Brain microvascular endothelial cell (primary cell): ENCODE measurements around the gene F5.
"Not testable (repeated sequence)": the region's sequence is repeated elsewhere in the genome, so short reads cannot be mapped to it uniquely, and the experiment has no call there.

Experiments
- DNase-seq: peaks from one replicate; pipeline ENCODE4 v3.0.0-alpha.2; 2020
- H3K27ac ChIP-seq: fragments of 250-450 bp; sonication (Bioruptor Pico); 2 replicates; pipeline ENCODE4 v1.5.1; 2020; ENCODE audit warnings: mild to moderate bottlenecking, moderate library complexity
- H3K27me3 ChIP-seq: fragments of 250-450 bp; sonication (Bioruptor Pico); replicated peaks from 2 replicates; pipeline ENCODE4 v1.5.1; 2020; ENCODE audit warnings: mild to moderate bottlenecking
- H3K36me3 ChIP-seq: fragments of 250-450 bp; sonication (Bioruptor Pico); replicated peaks from 2 replicates; pipeline ENCODE4 v1.5.1; 2020; ENCODE audit warnings: mild to moderate bottlenecking
- H3K4me3 ChIP-seq: 2 replicates; pipeline ENCODE4 v1.5.1; 2011; ENCODE audit warnings: low read depth, mild to moderate bottlenecking, control low read depth, low read length, moderate library complexity
- CTCF ChIP-seq: IDR thresholded peaks from 2 replicates; pipeline ENCODE4 v1.5.1; 2011; ENCODE audit warnings: low read depth, mild to moderate bottlenecking, moderate library complexity, low read length, control low read depth, inconsistent platforms; ENCODE audit errors: missing control alignments
- in situ Hi-C: cut with HindIII; loops from 2 replicates; pipeline ENCODE4 v1.10.0; 2017; ENCODE audit warnings: low sequenced_read_pairs, low pct_ligation_motif_present

F5 gene

GRCh38 chr1:169507413-169507812 lies 78.9 kb downstream of the F5 start:
- H3K36me3 ChIP-seq: no peaks in the 10 kb centered on the region

DNA sequence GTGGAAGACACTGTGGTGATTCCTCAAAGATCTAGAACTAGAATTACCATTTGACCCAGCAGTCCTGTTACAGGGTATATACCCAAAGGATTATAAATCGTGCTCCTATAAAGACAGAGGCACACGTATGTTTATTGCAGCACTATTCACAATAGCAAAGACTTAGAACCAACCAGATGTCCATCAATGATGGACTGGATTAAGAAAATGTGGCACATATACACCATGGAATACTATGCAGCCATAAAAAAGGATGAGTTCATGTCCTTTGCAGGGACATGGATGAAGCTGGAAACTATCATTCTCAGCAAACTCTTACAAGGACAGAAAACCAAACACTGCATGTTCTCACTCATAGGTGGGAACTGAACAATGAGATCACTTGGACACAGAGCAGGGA lies 82.7 kb downstream of the F5 start:
- H3K27ac ChIP-seq, H3K36me3 ChIP-seq, H3K27me3 ChIP-seq, in situ Hi-C loops, DNase-seq, H3K4me3 ChIP-seq: not testable (repeated sequence)

More at GRCh38 chr1:169507413-169507812, 78.9 kb downstream of the F5 start:
- in situ Hi-C loops: no loop called here
- DNase-seq: no peak
- Histone ChIP-seq H3K27me3 (no peaks in the 10 kb centered on the region), H3K4me3 (no peak overlapping the region), H3K27ac (no peak overlapping the region)
- no peak for TF ChIP-seq CTCF

- no peak for DNase-seq
- Histone ChIP-seq H3K27ac (no peak overlapping the region), H3K36me3 (no peaks in the 10 kb centered on the region), H3K27me3 (no peaks in the 10 kb centered on the region), H3K4me3 (no peak overlapping the region)
- in situ Hi-C loops: no loop called here
- no peak for TF ChIP-seq CTCF
Observed at GRCh38 chr1:169499807-169500206, 86.5 kb downstream of the F5 start.

DNA sequence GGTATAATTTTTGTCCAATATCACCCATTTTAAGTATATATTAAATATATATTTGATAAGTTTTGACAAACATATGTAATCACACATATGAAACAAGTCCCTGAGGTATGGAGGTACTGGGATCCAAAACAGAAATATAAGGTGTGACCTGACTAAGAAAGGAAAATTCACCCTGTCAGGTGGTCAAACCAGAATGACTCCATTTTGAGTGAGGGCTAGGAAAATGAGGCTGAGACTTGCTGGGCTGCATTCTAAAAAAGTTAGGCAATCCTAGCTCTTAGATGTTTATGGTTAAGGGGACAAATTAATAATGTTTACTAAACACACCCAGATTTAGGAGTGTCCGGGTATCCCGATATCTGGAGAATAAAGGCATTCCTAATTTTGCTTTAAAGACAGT lies 89.0 kb downstream of the F5 start:
- Histone ChIP-seq H3K36me3 (no peaks in the 10 kb centered on the region), H3K27ac (no peak overlapping the region), H3K4me3 (no peak overlapping the region), H3K27me3 (no peaks in the 10 kb centered on the region)
- no peak for DNase-seq
- no peak for TF ChIP-seq CTCF
- in situ Hi-C loops: no loop called here

- Histone ChIP-seq H3K36me3 (no peaks in the 10 kb centered on the region), H3K27ac (no peak overlapping the region), H3K27me3 (no peaks in the 10 kb centered on the region), H3K4me3 (no peak overlapping the region)
- DNase-seq: no peak
- no peak for TF ChIP-seq CTCF
- in situ Hi-C loops: no loop called here
Observed at GRCh38 chr1:169495916-169496315, 90.4 kb downstream of the F5 start.

DNA sequence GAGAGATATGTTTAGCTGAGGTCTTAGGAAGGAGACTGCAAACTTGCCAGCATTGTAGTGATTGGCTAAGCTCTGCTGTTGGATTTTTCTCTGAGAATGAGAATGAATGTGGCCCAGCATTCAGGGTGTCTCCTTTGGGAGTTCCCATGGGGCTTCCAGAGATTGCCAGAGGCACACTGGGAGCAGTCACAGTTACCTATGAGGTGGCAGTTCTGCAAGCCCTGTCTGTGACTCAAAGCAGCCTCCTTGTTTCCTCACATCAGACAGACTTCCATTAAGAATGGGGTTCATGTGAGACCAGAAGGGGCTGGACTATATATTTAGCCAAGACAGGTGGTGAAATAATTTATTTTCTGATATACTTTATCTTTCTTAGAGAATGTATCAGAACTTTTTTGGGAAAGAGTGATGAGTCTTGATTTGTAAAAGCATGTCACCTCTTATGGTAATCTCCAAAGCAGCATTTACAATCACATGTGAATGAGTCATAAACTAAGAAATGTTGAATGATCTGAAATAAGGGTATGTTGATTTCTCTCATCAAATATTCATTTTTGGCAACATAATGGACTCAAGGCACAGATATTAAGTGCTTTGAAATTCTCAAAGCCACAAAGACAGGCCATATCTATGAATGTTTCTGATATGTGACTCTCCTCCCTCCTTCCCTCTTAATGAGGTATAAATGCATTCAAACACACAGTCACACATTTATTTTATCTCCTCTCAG lies 91.1 kb downstream of the F5 start:
- DNase-seq: no peak
- no peaks in the 10 kb centered on the region for H3K36me3 ChIP-seq
- in situ Hi-C loops: no loop called here
- H3K27me3 ChIP-seq: no peaks in the 10 kb centered on the region
- TF ChIP-seq CTCF: no peak
- H3K27ac ChIP-seq: no peak overlapping the region
- H3K4me3 ChIP-seq: no peak overlapping the region
